NCI-H2107 treated with DMSO at 0.1 percent for 48 hours (cell line): Measurements from ENCODE around the gene DERL3.
A peak's percentile ranks its signal among the peaks of the same experiment; 100 is the strongest.
"Not testable (repeated sequence)": the region's sequence is repeated elsewhere in the genome, so short reads cannot be mapped to it uniquely, and the experiment has no call there.

ENCODE experiments used
- DNase-seq: peaks from one replicate; lab custom pipeline; 2025; ENCODE audit not compliant: unreplicated experiment; lab: John Stamatoyannopoulos, UW

The DERL3 gene

GRCh38 chr22:23838681-23839468, at the start of gene DERL3:
TSS of gene DERL3 (minus strand) at chr22:23839006. CDS start at chr22:23838987, 19 bp downstream.
- DNase-seq: peak; percentile 94

GRCh38 chr22:23884140-23884539, 45.3 kb upstream of the DERL3 start:
- DNase-seq: no peak

GRCh38 chr22:23883658-23884057, 44.9 kb upstream of the DERL3 start:
- DNase-seq: no peak

- no peak for DNase-seq
Measured at GRCh38 chr22:23882370-23882769, 43.6 kb upstream of the DERL3 start.

- no peak for DNase-seq
Measured at GRCh38 chr22:23878219-23878618, 39.4 kb upstream of the DERL3 start.

- no peak for DNase-seq
Measured at GRCh38 chr22:23877566-23877965, 38.8 kb upstream of the DERL3 start.

- DNase-seq: no peak
Measured at GRCh38 chr22:23875801-23876200, 37.0 kb upstream of the DERL3 start.

- no peak for DNase-seq
Measured at GRCh38 chr22:23874871-23875270, 36.1 kb upstream of the DERL3 start.

GRCh38 chr22:23868580-23868979, 29.8 kb upstream of the DERL3 start:
- DNase-seq: no peak

GRCh38 chr22:23864499-23865154, 25.8 kb upstream of the DERL3 start:
- not testable (repeated sequence) for DNase-seq

- DNase-seq: peak; percentile 31
Measured at GRCh38 chr22:23862103-23862502, 23.3 kb upstream of the DERL3 start.

GRCh38 chr22:23860187-23860586, 21.4 kb upstream of the DERL3 start:
- not testable (repeated sequence) for DNase-seq

GRCh38 chr22:23859201-23859600, 20.4 kb upstream of the DERL3 start:
- DNase-seq: no peak

- no peak for DNase-seq
Measured at GRCh38 chr22:23858484-23858815, 19.6 kb upstream of the DERL3 start.

GRCh38 chr22:23857606-23858483, 19.0 kb upstream of the DERL3 start, which contains the start of gene SLC2A11:
TSS of gene SLC2A11 (plus strand) at chr22:23857875. CDS start at chr22:23858000, 125 bp downstream.
- DNase-seq: peak; percentile 79

- DNase-seq: no peak
Measured at GRCh38 chr22:23856721-23857605, 18.2 kb upstream of the DERL3 start.

- no peak for DNase-seq
Measured at GRCh38 chr22:23850136-23850611, 11.4 kb upstream of the DERL3 start.

- peak; percentile 28 for DNase-seq
Measured at GRCh38 chr22:23849009-23850006, 10.5 kb upstream of the DERL3 start.
